ENCODE measurements around the gene ADGRL1. TPM values are rescaled to one million over a fixed set of nuclear protein-coding genes. Genes with fewer than 3 reads are reported as not detected.
A peak's percentile ranks its signal among the peaks of the same experiment; 100 is the strongest.
"Not testable (repeated sequence)": the region's sequence is repeated elsewhere in the genome, so short reads cannot be mapped to it uniquely, and the experiment has no call there.

Gene ADGRL1
- polyA plus RNA-seq, 3 donors, result 1.7 TPM; not detected in 2

DNA sequence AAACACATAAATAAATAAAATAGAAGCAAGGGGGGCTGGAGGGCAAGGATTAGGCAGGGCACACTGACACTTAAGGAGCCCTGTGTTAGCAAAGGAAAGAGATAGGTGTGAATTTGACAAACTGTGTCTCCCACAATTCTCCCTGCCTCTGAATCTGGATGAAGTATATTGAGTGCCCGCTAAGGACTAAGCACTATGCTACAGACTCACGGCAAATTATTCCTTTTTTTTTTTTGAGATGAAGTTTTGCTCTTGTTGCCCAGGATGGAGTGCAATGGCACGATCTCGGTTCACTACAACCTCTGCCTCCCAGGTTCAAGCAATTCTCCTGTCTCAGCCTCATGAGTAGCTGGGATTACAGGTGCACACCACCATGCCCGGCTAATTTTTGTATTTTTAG is 38.4 kb upstream of the ADGRL1 start:
- H3K4me2 ChIP-seq (replicated peaks; ENCODE audit: extremely low read depth, low read length, poor library complexity, severe bottlenecking); DNase-seq; H3K27ac ChIP-seq (ENCODE audit: low read depth in 1 of 2, low read length in 2 of 2); H3K9me3 ChIP-seq (replicated peaks in 1 of 2; ENCODE audit: control insufficient read depth in 1 of 2, insufficient read depth in 1 of 2, low read length in 2 of 2); intact Hi-C loops (cut with micrococcal nuclease); H3K36me3 Mint-ChIP-seq; H3K27ac Mint-ChIP-seq; H3K4me3 ChIP-seq (replicated peaks in 1 of 3; ENCODE audit: low read depth in 2 of 3, low read length in 3 of 3); H3K9me3 Mint-ChIP-seq; H3K79me2 ChIP-seq (ENCODE audit: insufficient read depth, low read length); H3K4me3 Mint-ChIP-seq; H3K9ac ChIP-seq (ENCODE audit: insufficient read depth, low read length, poor library complexity, severe bottlenecking); H3K36me3 ChIP-seq (replicated peaks in 1 of 2; ENCODE audit: control insufficient read depth in 1 of 2, insufficient read depth in 2 of 2, low read length in 2 of 2); H2AFZ ChIP-seq (ENCODE audit: insufficient read depth, low read depth, low read length, poor library complexity, severe bottlenecking); H4K20me1 ChIP-seq (ENCODE audit: insufficient read depth, low read length): not testable (repeated sequence)
- H3K27me3 ChIP-seq (ENCODE audit: control insufficient read depth in 2 of 2, insufficient read depth in 2 of 2, low read length in 2 of 2), result peaks cover 0 to 14% of the 10 kb centered on the region in 2 donors
- peaks cover 12 to 27% (median 13%) of the 10 kb centered on the region in 3 donors for H3K27me3 Mint-ChIP-seq (ENCODE audit: low read depth in 3 of 3)
- H3K4me1 Mint-ChIP-seq, result peaks cover 14% of the 10 kb centered on the region
- H3K4me1 ChIP-seq (ENCODE audit: control insufficient read depth in 1 of 2, insufficient read depth in 2 of 2, low read length in 2 of 2), result peaks cover 16 to 21% of the 10 kb centered on the region in 2 donors
- WGBS (ENCODE audit: insufficient coverage), result 100% methylated on average over 1 of the region's 5 CpGs

DNA sequence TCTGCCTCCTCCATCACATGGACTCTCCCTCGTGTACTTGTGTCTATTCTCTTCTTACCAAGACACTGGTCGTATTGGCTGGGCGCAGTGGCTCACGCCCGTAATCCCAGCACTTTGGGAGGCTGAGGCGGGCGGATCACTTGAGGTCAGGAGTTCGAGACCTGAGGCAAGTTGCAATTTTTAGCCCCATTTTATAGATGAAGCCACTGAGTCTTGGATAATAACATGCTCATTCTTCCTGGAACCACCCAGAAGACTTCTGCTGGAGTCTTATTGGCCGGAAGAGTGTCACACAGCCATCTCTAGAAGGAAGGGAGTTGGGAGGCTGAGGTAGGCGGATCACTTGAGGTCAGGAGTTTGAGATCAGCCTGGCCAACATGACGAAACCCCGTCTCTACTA is 37.7 kb upstream of the ADGRL1 start:
- not testable (repeated sequence) for H3K4me3 ChIP-seq (replicated peaks in 1 of 3; ENCODE audit: low read depth in 2 of 3, low read length in 3 of 3)

More for the DNA sequence above, 37.7 kb upstream of the ADGRL1 start:
- H2AFZ ChIP-seq (ENCODE audit: insufficient read depth, low read depth, low read length, poor library complexity, severe bottlenecking); H3K36me3 Mint-ChIP-seq; H3K9me3 Mint-ChIP-seq; H3K4me3 Mint-ChIP-seq; H3K27ac ChIP-seq (ENCODE audit: low read depth in 1 of 2, low read length in 2 of 2); H4K20me1 ChIP-seq (ENCODE audit: insufficient read depth, low read length); intact Hi-C loops (cut with micrococcal nuclease); H3K9ac ChIP-seq (ENCODE audit: insufficient read depth, low read length, poor library complexity, severe bottlenecking); H3K79me2 ChIP-seq (ENCODE audit: insufficient read depth, low read length); H3K4me2 ChIP-seq (replicated peaks; ENCODE audit: extremely low read depth, low read length, poor library complexity, severe bottlenecking); H3K36me3 ChIP-seq (replicated peaks in 1 of 2; ENCODE audit: control insufficient read depth in 1 of 2, insufficient read depth in 2 of 2, low read length in 2 of 2); H3K9me3 ChIP-seq (replicated peaks in 1 of 2; ENCODE audit: control insufficient read depth in 1 of 2, insufficient read depth in 1 of 2, low read length in 2 of 2); DNase-seq: not testable (repeated sequence)
- H3K27me3 Mint-ChIP-seq (ENCODE audit: low read depth in 3 of 3), result peaks cover 11 to 23% (median 13%) of the 10 kb centered on the region in 3 donors
- peaks cover 11% of the 10 kb centered on the region for H3K4me1 Mint-ChIP-seq
- Histone ChIP-seq H3K4me1 (ENCODE audit: control insufficient read depth in 1 of 2, insufficient read depth in 2 of 2, low read length in 2 of 2) (peaks cover 9 to 15% of the 10 kb centered on the region in 2 donors), H3K27me3 (ENCODE audit: control insufficient read depth in 2 of 2, insufficient read depth in 2 of 2, low read length in 2 of 2) (peaks cover 0 to 14% of the 10 kb centered on the region in 2 donors)
- 97% methylated on average over 6 of the region's 12 CpGs for WGBS (ENCODE audit: insufficient coverage)
- H3K27ac Mint-ChIP-seq, result peak overlapping the region in 1 of 7 donors; percentile 70
